ENCODE results near the gene DDX23.
"Not testable (repeated sequence)": the region's sequence is repeated elsewhere in the genome, so short reads cannot be mapped to it uniquely, and the experiment has no call there.

DDX23 gene

DNA sequence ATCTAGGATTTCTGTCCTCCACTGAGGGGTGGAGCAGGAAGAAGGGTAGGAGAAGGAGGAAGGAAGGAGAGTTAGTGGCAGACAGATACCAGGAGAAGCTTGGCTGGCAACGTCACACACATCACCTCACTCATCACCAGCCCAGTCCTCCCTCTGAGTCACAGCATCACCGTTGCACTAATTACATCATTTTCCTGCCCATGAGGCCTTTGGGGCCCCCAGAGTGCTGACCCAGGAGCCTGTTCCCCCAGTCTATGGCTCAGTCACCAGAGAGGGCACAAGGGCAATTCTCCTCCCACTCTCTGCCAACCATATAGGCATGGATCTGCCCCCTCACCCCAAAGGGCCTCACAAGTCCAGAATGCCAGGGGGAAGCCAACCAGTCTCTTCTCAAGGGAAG, 9.1 kb upstream of the DDX23 start:
- DNase-seq: no peak

DNA sequence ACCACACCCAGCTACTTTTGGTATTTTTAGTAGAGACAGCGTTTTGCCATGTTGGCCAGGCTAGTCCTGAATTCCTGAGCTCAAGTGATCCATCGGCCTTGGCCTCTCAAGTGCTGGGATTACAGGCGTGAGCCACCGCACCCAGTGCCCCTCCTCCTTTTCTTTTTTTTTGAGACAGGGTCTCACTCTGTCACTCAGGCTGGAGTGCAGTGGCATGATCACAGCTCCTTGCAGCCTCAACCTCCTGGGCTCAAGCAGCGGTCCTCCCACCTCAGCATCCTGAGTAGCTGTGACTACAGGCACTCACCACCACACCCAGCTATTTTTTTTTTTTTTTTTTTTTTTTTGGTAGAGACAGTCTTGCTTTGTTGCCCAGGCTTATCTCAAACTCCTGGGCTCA, 8.3 kb upstream of the DDX23 start:
- not testable (repeated sequence) for DNase-seq

DNA sequence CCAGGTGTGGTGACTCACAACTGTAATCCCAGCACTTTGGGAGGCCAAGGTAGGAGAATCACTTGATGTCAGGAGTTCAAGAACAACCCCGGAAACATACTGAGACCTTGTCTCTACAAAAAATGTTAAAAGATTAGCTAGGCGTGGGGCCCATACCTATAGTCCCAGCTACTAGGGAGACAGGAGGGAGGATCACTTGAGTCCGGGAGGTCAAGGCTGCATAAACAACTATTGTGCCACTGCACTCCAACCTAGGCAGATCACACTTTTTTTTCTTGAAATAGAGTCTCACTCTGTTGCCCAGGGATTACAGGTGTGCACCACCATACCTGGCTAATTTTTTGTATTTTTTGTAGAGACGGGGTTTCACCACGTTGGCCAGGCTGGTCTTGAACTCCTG, 7.6 kb upstream of the DDX23 start:
- no peak for DNase-seq

DNA sequence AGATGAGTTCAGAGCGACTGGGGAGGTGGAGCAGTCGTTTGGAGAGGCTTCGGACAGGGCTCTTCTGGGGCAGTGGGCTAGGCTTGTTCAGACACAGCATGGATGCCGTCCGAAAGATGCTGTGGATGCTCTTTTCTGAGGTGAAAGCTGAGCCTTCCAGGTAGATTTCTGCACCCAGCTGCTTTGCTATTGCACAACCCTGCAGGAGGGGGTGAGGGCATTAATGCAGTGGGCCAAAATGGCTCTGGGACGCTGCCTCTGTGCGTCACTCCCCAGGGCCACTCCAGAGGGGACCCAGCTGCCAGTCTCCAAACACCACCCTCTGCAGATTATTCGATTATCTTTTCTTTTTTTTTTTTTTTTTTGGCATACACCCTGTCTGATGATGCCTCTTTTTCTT, 6.1 kb upstream of the DDX23 start:
- no peak for DNase-seq

DNA sequence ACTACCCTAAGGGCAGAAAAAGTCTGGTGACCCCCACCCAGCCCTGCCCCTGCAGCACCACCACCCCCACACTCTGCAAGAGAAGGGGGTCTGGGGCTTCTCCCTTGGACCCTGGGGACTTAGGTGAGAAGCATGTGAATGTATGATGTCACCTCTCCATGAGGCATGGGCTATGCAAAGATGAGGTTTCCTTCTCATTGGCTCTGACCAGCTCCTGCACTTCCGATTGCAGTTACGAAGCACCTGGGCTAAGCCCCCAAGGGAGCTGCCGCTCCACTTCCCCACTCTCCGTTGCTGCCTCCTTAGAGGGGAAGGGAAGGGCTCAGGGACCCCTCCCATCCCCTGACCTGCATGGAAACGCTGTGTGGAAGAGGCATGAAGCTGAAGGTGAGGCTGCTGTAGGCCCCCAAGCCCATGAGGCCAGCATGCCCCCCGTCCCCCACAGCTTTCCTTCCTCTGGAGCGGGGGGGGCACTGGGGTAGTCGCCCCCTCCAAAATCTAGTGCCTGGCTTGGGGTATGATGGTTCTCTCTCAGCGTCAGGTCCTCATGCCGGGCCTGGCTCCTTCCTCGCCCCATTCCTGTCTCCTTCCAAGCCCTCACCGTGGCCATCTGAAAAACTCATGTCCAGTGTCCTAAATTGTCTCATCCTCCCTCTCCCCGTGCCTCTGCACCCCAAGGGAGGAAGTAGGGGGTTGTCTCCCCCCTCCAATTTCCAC, 5.5 kb upstream of the DDX23 start:
- DNase-seq: peak; percentile 22

DNA sequence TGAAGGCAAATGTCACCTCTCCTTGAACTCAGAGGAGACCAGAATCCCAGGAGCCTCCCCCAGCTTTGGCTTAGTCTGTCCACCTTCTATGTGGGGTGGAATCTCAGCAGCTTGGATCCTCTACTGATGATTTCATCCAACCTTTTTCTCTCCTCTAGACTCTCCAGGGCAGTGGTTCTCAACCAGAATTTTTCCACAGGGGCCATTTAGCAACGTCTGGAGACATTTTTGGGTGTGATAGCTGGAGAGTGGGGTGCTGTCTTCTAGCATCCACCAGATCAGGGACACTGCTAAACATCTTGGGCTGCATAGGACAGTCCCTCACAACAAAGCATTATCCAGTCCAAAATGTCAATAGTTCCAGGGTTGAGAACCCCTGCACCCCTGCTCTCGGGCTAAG, 4.4 kb upstream of the DDX23 start:
- no peak for DNase-seq

DNA sequence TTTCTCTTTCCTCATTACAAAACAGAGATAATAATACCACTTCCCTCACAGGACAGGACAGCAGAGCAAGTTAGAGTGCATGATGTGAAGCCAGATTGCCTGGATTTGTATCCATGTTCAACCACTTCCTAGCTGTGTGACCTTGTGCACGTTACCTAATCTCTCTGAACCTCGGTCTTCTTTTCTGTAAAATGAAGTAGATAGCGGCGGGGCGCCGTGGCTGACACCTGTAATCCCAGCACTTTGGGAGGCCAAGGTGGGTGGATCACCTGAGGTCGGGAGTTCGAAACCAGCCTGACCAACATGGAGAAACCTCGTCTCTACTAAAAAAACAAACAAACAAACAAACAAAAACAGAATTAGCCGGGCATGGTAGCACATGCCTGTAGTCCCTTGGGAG, 3.0 kb upstream of the DDX23 start:
- not testable (repeated sequence) for DNase-seq

DNA sequence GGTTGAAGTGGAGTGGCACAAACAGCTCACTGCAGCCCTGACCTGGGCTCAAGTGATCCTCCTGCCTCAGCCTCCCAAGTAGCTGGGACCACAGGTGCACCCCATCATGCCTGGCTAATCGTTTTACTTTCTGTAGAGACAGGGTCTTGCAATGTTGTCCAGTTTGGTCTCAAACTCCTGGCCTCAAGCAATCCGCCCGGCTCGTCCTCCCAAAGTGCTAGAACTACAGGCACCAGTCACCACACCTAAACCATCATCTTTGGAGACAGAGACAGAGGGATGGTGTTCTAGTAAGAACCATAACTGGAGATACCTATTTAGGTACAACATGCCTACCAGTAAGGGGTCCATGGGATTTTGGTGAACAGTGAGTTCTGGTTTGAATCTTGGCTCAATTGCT, 2.5 kb upstream of the DDX23 start:
- no peak for DNase-seq

DNA sequence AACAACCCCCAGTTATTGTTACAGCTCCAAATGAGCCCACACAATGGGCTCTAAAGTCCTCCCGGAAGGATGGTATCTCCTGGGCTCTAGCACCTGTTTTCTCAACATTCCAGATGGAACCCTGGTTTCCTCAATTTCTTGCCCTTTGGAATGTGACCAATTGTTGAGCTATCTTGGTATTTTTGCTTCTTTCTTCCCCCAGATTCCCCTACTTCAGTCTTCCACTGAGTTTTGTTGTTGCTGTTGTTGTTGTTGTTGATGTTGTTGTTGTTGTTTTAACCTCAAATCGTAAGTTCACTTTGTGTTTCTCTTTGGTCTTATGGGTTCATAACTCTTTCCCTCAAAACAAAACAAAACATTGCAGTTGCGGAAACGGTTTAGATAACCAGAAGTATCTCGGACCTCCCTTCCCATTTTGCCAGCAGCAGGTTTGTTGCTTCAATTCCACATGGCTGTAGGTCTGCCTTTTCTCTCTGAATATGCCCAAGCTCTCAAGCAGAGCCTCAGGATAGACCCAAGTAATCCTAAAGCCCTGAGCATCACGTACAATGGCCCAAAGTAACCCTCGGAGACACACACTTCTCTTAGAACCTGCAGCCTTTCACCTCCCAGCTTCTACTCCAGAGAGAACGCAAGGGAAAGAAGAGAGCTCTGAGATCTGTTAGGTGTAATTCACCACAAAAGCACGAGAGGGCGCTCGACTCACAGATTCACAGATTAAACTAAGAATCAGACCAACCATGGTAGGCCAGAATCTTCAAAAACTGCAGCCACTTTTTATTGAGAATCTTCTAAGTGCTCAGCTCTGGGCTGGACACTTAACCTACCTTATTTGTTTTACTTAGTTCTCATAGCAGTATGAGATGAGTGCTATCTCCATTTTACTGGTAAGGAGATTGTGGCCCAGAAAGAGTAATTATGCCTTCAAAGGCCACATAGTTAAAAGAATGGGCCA, 1.0 kb upstream of the DDX23 start:
- DNase-seq: peak; percentile 95

DNA sequence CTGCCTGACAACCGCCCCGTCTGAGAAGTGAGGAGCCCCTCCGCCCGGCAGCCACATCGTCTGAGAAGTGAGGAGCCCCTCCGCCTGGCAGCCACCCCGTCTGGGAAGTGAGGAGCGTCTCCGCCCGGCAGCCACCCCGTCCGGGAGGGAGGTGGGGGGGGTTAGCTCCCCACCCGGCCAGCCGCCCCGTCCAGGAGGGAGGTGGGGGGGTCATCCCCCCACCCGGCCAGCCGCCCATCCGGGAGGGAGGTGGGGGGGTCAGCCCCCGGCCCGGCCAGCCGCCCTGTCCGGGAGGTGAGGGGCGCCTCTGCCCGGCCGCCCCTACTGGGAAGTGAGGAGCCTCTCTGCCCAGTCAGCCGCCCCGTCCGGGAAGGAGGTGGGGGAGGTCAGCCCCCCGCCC, 9.9 kb downstream of the DDX23 start:
- DNase-seq: not testable (repeated sequence)

DNA sequence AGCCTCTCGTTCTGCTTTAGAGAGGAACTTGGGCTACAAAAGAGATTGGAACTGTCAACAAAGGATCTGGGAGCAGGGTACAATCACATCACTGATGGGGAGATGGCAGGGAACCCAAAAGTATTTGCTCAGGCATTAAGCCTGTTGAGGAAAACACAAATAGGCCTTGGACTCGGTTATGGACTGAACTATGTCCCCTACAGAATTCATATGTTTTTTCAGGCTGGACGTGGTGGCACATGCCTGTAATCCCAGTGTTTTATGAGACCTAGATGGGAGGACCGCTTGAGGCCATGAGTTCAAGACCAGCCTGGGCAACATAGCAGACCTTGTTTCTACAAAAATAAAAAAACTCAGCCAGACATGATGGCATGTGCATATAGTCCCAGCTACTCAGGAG, 13.9 kb downstream of the DDX23 start:
- DNase-seq: no peak

DNA sequence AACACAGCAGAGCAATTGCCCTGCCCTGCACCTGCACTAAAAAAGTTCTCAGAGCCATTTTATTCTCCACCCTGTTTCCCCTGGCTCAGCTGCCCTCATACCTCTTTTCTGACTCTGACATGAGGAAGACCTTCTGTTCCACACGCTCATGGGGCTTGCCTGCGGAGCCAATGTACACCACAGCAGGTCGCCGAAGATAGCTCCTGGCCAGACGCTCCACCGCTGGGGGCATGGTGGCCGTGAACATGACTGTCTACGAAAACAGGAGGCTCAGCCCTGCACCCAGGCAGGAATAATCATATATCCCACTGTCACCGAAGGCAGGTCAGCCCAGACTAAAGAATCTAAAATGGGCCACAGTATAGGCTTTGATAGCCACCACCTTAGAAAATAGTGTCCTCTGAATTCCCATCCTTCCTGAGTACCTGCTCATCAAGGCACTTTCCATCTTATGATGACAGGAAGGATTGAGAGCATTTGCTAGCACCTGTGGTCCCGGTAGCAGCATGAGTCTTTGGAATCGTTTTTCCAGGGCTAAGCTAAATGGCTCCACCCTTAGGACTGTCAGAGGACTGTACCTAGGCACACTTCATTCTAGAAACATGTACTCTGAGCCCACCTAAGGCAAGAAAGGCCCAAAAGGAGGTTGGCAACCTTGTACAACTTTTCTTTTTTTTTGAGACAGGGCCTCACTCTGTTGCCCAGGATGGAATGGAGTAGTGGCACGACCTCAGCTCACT, 19.5 kb downstream of the DDX23 start:
- no peak for DNase-seq

DNA sequence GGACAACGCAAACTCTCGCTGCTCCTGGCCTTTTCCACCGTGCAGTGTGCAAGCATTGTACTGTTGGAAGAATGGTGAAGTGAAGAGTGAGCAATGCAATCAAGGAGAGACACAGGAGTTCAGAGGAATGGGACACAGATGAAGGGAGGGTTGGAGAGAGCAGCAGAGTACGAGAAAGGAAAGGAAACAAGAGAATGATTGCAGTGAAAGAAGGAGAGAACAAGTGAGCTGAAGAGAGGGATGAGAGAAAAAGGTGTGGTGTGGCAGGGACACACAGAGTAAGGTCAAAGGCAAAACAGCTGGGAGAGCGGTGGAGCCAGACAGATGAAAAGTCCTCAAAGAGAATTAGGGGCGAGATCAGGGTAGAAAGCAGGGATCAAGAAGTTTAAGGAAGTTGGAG, 20.7 kb downstream of the DDX23 start:
- DNase-seq: no peak

DNA sequence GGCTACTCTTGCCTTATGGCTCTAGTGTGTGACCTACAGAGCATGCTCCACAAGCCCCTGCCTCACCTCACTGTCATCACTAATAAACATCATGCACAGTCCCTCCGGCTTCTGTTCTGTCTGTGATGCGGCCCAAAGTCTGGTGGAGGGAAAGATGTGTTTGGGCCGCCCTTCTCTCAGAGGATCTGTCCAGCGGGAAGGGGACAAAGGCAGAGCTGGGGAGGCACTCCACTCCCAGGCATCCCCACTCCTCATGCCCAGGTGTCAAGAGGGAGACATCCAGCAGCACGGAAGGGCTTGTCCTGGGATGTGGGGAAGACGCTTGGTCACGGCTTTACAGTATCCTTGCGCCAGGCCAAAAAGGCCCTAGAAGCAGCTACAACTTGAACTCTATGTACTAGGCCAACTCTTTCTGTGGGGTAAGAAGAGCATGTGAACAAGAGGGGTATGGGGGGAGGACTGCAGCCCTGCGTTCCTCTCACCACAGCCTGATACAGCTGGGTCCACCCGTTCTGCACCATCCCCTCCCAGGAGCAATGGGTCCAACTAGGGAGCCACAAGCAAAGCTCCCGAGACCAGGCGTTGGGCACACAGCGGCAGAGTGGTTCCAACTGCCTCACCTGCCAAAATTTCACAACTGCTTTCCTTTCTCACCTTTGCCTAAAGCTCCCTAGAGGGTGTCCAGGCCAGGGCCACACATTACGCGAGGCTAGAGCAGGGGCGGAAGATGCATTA, 23.0 kb downstream of the DDX23 start:
- DNase-seq: no peak

DNA sequence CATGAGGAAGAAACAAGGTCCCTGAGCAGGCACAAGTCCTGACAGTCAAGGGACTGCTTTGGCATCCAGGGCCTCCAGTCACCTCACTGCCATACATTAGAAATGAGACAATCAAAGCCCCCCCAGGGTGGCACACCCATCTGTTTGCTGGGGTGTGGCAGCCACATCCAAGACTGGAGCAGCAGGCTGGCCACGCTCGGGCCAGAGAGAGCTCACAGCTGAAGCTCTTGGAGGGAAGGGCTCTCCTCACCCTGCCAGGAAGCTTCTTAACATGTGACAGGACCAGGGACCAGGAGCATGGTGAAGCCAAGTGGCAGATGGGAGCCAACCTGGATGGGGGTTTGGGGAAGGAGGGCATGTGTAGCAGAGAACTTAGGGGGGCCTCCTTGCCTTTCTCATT, 23.7 kb downstream of the DDX23 start:
- DNase-seq: no peak

DNA sequence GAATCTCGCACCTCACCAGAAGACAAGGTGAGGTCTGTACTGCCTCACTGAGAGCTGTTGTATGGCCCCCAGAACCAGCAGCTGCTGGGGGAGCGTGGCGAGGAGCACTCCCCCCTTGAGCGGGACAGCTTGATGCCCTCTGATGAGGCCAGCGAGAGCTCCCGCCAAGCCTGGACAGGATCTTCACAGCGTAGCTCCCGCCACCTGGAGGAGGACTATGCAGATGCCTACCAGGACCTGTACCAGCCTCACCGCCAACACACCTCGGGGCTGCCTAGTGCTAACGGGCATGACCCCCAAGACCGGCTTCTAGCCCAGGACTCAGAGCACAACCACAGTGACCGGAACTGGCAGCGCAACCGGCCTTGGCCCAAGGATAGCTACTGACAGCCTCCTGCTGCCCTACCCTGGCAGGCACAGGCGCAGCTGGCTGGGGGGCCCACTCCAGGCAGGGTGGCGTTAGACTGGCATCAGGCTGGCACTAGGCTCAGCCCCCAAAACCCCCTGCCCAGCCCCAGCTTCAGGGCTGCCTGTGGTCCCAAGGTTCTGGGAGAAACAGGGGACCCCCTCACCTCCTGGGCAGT, 24.4 kb downstream of the DDX23 start:
- no peak for DNase-seq

DNA sequence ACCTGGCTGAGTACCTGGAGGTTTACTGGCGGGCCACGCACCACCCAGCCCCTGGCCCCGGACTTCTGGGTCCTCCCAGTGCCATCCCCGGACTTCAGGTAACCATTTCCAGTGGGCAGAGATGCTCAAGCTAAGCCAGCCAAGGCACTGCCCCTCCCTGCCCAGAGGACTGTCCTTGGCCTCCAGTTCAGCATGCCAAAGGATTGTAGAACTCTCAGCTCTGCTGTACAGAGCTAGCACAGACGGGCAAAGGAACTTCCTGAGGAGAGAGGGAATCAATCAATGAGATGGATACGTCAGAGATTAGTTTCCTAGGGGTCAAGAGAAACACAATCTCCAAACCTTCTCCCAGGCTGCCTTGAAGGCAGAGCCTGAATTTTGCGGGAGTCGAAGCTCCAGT, 24.9 kb downstream of the DDX23 start:
- DNase-seq: no peak

DNA sequence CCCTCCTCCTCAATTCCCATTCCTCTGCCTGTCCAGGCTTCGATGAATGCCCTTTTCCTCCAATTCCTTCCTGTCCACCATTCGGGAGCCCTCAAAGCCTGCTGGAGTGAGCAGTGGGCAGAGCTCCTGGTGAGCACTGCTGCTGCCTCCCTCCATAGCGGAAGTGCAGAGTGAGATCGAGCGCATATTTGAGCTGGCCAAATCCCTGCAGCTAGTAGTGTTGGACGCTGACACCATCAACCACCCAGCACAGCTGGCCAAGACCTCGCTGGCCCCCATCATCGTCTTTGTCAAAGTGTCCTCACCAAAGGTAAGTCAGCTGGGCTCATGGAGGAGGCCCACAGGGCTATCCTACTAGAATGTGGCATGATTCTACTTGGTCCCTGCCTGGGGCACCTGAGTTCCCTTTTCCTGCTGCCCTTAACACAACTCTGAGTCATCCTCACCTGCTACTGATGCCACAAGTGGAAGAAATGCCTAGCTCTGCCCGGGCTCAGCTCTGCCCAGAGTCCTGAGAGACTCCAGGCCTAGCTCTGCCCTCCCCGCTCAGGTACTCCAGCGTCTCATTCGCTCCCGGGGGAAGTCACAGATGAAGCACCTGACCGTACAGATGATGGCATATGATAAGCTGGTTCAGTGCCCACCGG, 25.6 kb downstream of the DDX23 start:
- no peak for DNase-seq

DNA sequence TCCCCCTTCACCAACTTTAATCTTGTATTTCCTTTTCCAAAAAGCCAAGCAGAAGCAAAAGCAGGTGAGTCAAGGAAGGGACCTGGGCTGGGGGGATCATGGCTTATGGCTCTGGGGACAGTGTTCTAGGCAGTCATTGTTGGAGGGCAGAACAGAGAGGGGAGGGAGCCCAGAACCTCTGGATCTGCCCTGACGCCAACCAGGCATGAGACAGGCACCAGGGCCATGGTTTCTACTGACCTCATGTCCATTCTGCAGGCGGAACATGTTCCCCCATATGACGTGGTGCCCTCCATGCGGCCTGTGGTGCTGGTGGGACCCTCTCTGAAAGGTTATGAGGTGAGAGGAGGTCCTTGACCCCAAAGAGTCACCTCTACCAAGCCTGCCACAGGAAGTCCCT, 27.1 kb downstream of the DDX23 start:
- DNase-seq: no peak

DNA sequence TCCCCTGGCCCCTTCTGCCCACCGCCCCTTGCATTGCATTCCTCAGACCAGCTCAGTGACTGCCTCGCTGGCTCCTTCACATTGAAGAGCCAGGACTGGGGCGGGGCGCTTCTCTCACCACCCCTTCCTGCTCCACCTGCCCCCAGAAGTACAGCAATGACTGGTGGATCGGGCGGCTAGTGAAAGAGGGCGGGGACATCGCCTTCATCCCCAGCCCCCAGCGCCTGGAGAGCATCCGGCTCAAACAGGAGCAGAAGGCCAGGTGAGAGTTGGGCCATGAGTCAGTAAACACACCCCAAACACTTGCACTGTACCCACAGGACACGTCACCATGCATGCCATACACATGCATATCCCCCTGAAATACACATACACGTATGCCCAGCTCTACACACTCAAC, 27.9 kb downstream of the DDX23 start:
- DNase-seq: no peak

DNA sequence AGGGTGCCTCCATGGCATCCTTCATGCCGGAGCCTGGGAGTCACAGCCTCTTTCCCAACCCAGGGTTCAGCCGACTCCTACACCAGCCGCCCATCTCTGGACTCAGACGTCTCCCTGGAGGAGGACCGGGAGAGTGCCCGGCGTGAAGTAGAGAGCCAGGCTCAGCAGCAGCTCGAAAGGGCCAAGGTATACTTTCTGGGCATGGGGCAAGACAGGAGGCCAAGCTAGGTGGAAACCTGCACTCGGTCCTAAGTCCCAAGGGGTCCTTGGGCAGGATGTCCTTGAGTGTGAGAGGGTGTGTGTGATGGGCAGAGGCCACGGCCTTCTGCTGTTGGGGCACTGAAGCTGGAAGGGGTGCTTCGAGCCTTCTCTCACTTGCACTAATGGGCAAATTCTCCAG, 28.7 kb downstream of the DDX23 start:
- no peak for DNase-seq

DNA sequence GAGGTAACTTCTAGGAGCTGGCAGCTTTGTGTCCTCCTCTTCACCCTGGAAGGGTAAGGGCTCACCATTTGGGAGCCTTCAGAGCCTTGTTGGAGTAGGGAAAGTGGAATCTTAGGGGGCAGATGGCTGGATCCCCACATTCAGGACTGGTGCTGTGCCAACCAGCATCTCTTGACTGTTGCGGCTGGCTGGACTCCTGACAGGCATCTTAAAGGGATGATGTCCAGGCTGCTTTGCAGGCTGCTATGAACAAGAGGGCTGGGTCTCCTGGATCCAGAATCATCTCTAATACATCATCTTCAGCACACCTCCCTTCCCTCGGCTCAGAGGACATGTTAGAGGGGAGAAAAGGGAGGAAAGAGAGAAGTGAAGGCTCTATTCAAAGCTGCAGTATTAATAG, 29.3 kb downstream of the DDX23 start:
- DNase-seq: no peak

Data from NCI-H82 (cell line).